Epidermal melanocyte (primary cell): Measurements from ENCODE around the gene EIF3L.
A peak's percentile ranks its signal among the peaks of the same experiment; 100 is the strongest.

Experiments
- DNase-seq: peaks from one replicate; pipeline ENCODE4 v3.0.0; 2011; ENCODE audit warnings: low spot score; ENCODE audit not compliant: insufficient read length

EIF3L gene

DNA sequence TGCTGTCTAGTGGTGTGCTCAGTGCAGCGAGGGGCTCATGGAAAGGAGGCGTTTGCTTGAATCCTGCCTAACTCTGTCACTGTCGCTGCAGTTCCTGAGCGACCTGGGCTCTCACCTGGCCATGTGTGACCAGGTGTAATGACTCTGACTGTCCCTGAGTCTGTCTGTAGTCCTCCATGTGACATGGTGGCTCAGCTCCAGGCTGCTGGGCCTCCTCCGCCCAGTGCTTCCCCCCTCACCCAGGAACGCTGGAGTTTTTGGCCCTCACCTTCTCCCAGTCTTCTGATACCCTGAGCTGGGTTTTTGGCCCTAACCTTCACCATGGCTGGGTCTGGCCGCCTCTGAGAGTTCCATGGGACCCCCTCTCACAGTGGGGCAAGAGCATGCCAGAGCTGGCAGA is 77.1 kb downstream of the EIF3L start:
- DNase-seq = no peak

DNA sequence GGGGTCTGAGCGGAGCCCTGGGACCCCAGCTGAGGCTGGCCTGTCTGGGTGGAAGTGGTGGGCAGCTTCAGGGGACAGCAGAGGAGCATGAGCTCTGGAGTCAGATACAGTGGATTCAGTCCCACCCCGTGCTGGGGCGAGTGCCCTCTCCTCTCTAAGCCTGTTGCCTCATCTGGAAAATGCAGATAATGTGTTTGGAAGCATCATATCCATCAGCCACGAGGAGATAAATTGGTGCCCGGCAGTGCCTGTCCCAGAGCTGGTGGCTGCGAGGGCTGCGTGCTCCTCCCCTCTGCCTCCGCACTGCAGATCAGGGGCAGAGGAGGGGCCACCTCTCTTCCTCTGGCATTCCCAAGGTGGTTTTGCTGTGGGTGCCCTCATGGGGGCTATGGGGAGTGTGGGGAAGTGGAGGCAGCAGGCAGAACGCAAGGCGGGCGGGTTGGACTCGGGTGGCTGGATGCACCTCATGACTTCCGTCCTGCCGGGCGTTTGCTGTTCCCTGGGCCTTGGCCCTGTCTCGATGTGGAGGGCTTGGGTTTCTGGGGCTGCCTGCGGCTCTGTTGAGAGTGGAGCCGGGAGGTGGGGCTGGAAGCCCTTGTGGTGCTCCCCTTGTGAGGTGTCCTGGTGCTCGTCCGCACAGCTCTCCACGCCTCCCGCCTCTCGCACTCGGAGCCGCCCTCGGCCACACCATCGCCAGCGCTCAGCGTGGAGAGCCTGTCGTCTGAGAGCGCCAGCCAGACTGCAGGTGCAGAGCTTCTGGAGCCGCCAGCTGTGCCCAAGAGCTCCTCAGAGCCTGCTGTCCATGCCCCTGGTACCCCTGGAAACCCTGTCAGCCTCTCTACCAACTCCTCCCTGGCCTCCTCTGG is 77.8 kb downstream of the EIF3L start:
- DNase-seq = no peak

- DNase-seq = no peak
Measured at GRCh38 chr22:37927637-37927936, 78.4 kb downstream of the EIF3L start.

GRCh38 chr22:37929390-37929789 is 80.2 kb downstream of the EIF3L start:
- DNase-seq = no peak

DNA sequence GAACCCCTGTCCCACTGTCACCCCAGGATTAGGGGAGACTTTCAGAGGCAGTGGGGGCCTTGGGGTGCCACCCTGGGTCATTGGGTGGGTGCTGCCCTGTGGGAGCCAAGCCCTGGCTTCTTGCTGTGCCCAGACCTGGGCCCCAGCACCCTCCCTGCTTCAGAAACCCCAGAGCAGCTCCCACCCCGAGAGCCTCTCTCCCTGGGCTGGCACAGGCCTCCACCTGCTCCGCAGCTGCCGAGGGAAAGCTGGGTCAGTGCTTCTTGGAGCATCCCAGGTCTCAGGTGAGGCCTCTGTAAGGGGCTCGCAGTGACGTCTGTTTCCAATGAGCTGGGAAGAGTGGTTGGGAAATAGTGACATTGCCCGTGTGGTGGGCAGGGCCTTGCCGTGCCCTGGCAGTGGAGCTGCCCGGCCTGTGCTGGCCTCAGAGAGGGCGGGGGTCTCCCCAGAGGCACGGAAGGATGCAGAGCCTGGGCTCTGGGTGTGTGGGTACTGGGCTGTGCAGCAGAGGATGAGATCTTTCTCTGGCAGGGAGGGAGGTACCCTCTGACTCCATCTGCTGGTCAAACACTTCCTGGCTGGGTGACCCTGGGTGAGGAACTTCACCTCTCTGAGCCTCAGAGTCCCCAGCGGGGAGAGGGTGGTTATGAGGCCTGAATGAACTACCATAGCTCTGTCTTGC is 81.2 kb downstream of the EIF3L start:
- no peak for DNase-seq

GRCh38 chr22:37930952-37931440 is 81.8 kb downstream of the EIF3L start:
- no peak for DNase-seq

- DNase-seq = no peak
Measured at GRCh38 chr22:37931893-37932389, 82.7 kb downstream of the EIF3L start.

DNA sequence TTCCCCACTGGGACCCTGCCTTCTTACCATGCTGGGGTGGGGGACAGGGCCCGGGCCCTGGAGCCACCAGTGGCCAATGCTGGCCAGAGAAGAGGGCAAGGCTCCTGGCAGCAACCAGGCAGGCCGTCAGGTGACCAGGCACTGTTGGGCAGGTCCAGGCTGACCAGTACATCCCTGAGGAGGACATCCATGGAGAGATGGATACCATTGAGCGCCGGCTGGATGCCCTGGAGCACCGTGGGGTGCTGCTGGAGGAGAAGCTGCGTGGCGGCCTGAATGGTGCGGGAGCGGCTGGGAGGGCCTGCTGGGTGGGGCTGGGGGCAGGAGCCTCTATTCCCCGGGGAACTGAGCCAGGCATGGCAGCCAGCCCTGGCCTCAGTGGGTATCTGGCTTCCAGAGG is 83.2 kb downstream of the EIF3L start:
- no peak for DNase-seq

GRCh38 chr22:37932821-37933578 is 83.8 kb downstream of the EIF3L start:
- DNase-seq = no peak

DNA sequence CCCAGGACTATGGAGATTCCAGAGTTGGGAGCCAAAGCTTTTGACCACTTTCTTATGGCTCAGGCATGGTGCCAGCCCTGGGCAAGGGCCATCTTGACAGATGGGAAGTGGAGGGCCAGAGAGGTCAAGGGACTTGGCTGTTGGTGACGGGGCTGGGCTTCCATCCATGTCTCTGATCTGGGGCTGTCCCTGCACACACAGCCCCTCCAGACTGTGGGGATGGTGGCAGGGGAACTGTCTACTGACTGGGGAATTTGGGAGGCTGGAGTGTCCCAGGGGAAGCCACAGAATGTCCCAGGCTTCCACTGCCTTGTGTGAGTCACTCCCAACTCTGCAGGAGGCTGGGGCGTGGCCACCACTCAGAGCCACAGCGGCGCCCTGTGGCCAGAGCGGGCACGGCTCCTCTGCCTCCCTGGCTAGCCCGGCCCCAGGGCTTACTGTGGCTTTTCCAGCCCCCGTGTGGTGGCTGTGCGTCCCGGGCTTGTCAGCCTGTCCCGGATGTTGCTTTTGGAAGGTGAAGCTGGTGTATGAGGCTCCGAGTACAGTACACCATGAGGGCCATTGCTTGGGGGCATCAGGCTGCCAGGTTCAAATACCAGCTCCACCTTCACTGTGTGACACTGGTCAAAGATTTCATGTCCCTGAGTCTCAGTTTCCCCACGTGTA is 84.6 kb downstream of the EIF3L start:
- DNase-seq = peak; percentile 90
